Astrocyte (in vitro differentiated cells and primary cell): ENCODE results near the gene LEMD1. TPM values are rescaled to one million over a fixed set of nuclear protein-coding genes. Genes with fewer than 3 reads are reported as not detected.

Source experiments
- DNase-seq: peaks from one replicate; pipeline ENCODE4 v3.0.0-alpha.2; 2010; ENCODE audit warnings: low read depth
- FAIRE-seq: peaks from 2 replicates; lab custom pipeline; 2011; peaks lifted over from hg19 to GRCh38; lab: Jason Lieb, UNC
- H2AFZ ChIP-seq: 2 replicates; pipeline ENCODE4 v1.6.0; 2012; ENCODE audit warnings: low read depth, low read length, inconsistent platforms
- H3K27ac ChIP-seq: 2 replicates; pipeline ENCODE4 v1.5.1; 2011; ENCODE audit warnings: low read depth, low read length, inconsistent platforms
- H3K27me3 ChIP-seq: 2 replicates; pipeline ENCODE4 v1.6.0; 2011; ENCODE audit warnings: low read length, inconsistent platforms; ENCODE audit not compliant: insufficient read depth
- H3K36me3 ChIP-seq: 2 replicates; pipeline ENCODE4 v1.5.1; 2011; ENCODE audit warnings: low read length, inconsistent platforms; ENCODE audit not compliant: insufficient read depth
- H3K4me1 ChIP-seq: 2 replicates; pipeline ENCODE4 v1.5.1; 2011; ENCODE audit warnings: low read length, inconsistent platforms; ENCODE audit not compliant: insufficient read depth
- H3K4me2 ChIP-seq: 2 replicates; pipeline ENCODE4 v1.6.0; 2012; ENCODE audit warnings: low read length, inconsistent platforms
- H3K4me3 ChIP-seq: 2 replicates; pipeline ENCODE4 v1.5.1; 2011; ENCODE audit warnings: low read depth, mild to moderate bottlenecking, low read length, inconsistent platforms; ENCODE audit not compliant: insufficient read depth
- H3K79me2 ChIP-seq: 2 replicates; pipeline ENCODE4 v1.6.0; 2012; ENCODE audit warnings: mild to moderate bottlenecking, low read length, inconsistent platforms; ENCODE audit not compliant: insufficient read depth
- H3K9ac ChIP-seq: 2 replicates; pipeline ENCODE4 v1.6.0; 2012; ENCODE audit warnings: mild to moderate bottlenecking, low read length, inconsistent platforms
- H3K9me3 ChIP-seq: 2 replicates; pipeline ENCODE4 v1.5.1; 2012; ENCODE audit warnings: low read depth, mild to moderate bottlenecking, low read length, inconsistent platforms; ENCODE audit not compliant: insufficient read depth
- H4K20me1 ChIP-seq: 2 replicates; pipeline ENCODE4 v1.6.0; 2012; ENCODE audit warnings: low read length, inconsistent platforms; ENCODE audit not compliant: insufficient read depth
- H3K27ac Mint-ChIP-seq: one replicate; pipeline ENCODE4 v1.8.0; 2021; ENCODE audit warnings: mild to moderate bottlenecking, mixed read lengths; ENCODE audit not compliant: unreplicated experiment
- H3K27me3 Mint-ChIP-seq: one replicate; pipeline ENCODE4 v1.8.0; 2021; ENCODE audit warnings: low read depth, mixed read lengths; ENCODE audit not compliant: unreplicated experiment
- H3K36me3 Mint-ChIP-seq: one replicate; pipeline ENCODE4 v1.8.0; 2021; ENCODE audit warnings: low read depth, mixed read lengths; ENCODE audit not compliant: unreplicated experiment
- H3K4me1 Mint-ChIP-seq: one replicate; pipeline ENCODE4 v1.8.0; 2021; ENCODE audit warnings: low read depth, mixed read lengths; ENCODE audit not compliant: unreplicated experiment
- H3K4me3 Mint-ChIP-seq: one replicate; pipeline ENCODE4 v1.8.0; 2021; ENCODE audit warnings: mild to moderate bottlenecking, moderate library complexity, mixed read lengths; ENCODE audit not compliant: unreplicated experiment
- H3K9me3 Mint-ChIP-seq: one replicate; pipeline ENCODE4 v1.8.0; 2021; ENCODE audit warnings: mild to moderate bottlenecking, mixed read lengths; ENCODE audit not compliant: unreplicated experiment
- CTCF ChIP-seq: IDR thresholded peaks from 2 replicates; pipeline ENCODE4 v1.5.1; 2011; ENCODE audit warnings: low read depth, mild to moderate bottlenecking, inconsistent platforms, low read length, moderate library complexity; ENCODE audit not compliant: insufficient read depth
- EZH2 ChIP-seq: IDR thresholded peaks from 2 replicates; pipeline ENCODE4 v1.6.1; 2012; ENCODE audit warnings: mild to moderate bottlenecking, low read length, inconsistent platforms; ENCODE audit not compliant: insufficient read depth
- total RNA-seq: library from RNA; stranded (reverse); gene quantifications from 2 replicates; pipeline ENCODE4 v1.2.1, GENCODE V29; 2021

Gene LEMD1
- total RNA-seq, 1 donor from 2014 or later, result 3.1 TPM

GRCh38 chr1:205339197-205339702, 82.6 kb downstream of the LEMD1 start:
- no peak overlapping the region for H3K27ac Mint-ChIP-seq
- no peak for TF ChIP-seq CTCF
- no peak for TF ChIP-seq EZH2
- Histone ChIP-seq H3K4me1 (peaks cover 3% of the 10 kb centered on the region), H3K4me2 (no peak overlapping the region), H3K9me3 (no peaks in the 10 kb centered on the region), H3K27me3 (peaks cover 20% of the 10 kb centered on the region), H3K27ac (no peak overlapping the region), H2AFZ (no peak overlapping the region), H3K36me3 (no peaks in the 10 kb centered on the region), H3K9ac (no peak overlapping the region), H4K20me1 (no peaks in the 10 kb centered on the region), H3K79me2 (no peaks in the 10 kb centered on the region), H3K4me3 (no peak overlapping the region)
- H3K9me3 Mint-ChIP-seq, result no peaks in the 10 kb centered on the region
- H3K4me3 Mint-ChIP-seq, result no peak overlapping the region
- DNase-seq (no peak), FAIRE-seq (no peak)
- H3K4me1 Mint-ChIP-seq, result no peaks in the 10 kb centered on the region
- H3K27me3 Mint-ChIP-seq, result peaks cover 38% of the 10 kb centered on the region
- H3K36me3 Mint-ChIP-seq, result no peaks in the 10 kb centered on the region

GRCh38 chr1:205338011-205338410, 83.8 kb downstream of the LEMD1 start:
- H3K4me3 ChIP-seq, result no peak overlapping the region
- no peaks in the 10 kb centered on the region for H3K79me2 ChIP-seq
- Mint-ChIP-seq H3K9me3 (no peaks in the 10 kb centered on the region), H3K4me1 (no peaks in the 10 kb centered on the region), H3K4me3 (no peak overlapping the region), H3K36me3 (no peaks in the 10 kb centered on the region), H3K27me3 (peaks cover 42% of the 10 kb centered on the region), H3K27ac (no peak overlapping the region)
- no peaks in the 10 kb centered on the region for H3K36me3 ChIP-seq
- no peak for DNase-seq
- H3K4me2 ChIP-seq, result no peak overlapping the region
- H4K20me1 ChIP-seq, result no peaks in the 10 kb centered on the region
- no peak for FAIRE-seq
- no peak for TF ChIP-seq EZH2
- TF ChIP-seq CTCF, result no peak
- no peaks in the 10 kb centered on the region for H3K9me3 ChIP-seq
- no peaks in the 10 kb centered on the region for H3K4me1 ChIP-seq
- H3K27ac ChIP-seq, result no peak overlapping the region
- H3K27me3 ChIP-seq, result peaks cover 14% of the 10 kb centered on the region
- H3K9ac ChIP-seq, result no peak overlapping the region
- no peak overlapping the region for H2AFZ ChIP-seq

- Histone ChIP-seq H2AFZ (no peak overlapping the region), H3K36me3 (no peaks in the 10 kb centered on the region), H3K4me1 (no peaks in the 10 kb centered on the region), H3K9me3 (no peaks in the 10 kb centered on the region), H3K4me2 (no peak overlapping the region), H4K20me1 (no peaks in the 10 kb centered on the region), H3K27me3 (peaks cover 12% of the 10 kb centered on the region), H3K9ac (no peak overlapping the region), H3K27ac (no peak overlapping the region), H3K4me3 (no peak overlapping the region), H3K79me2 (no peaks in the 10 kb centered on the region)
- no peaks in the 10 kb centered on the region for H3K4me1 Mint-ChIP-seq
- no peak overlapping the region for H3K27ac Mint-ChIP-seq
- no peak overlapping the region for H3K4me3 Mint-ChIP-seq
- TF ChIP-seq EZH2 (no peak), CTCF (no peak)
- DNase-seq (no peak), FAIRE-seq (no peak)
- H3K36me3 Mint-ChIP-seq, result no peaks in the 10 kb centered on the region
- peaks cover 42% of the 10 kb centered on the region for H3K27me3 Mint-ChIP-seq
- no peaks in the 10 kb centered on the region for H3K9me3 Mint-ChIP-seq
Measured at GRCh38 chr1:205337481-205337880, 84.4 kb downstream of the LEMD1 start.
